Mucosa of stomach (tissue), 1 donor: ENCODE results near the gene GSTA5.
"Not testable (repeated sequence)": the region's sequence is repeated elsewhere in the genome, so short reads cannot be mapped to it uniquely, and the experiment has no call there.

ENCODE experiments used
- H3K27me3 ChIP-seq: one replicate; pipeline ENCODE4 v1.7.0; 2013; ENCODE audit warnings: mild to moderate bottlenecking, low read length; ENCODE audit not compliant: control insufficient read depth, insufficient read depth
- H3K36me3 ChIP-seq: one replicate; pipeline ENCODE4 v1.7.0; 2013; ENCODE audit warnings: low read length; ENCODE audit not compliant: control insufficient read depth, insufficient read depth
- H3K4me1 ChIP-seq: one replicate; pipeline ENCODE4 v1.7.0; 2013; ENCODE audit warnings: mild to moderate bottlenecking, low read length; ENCODE audit not compliant: control insufficient read depth, insufficient read depth
- H3K4me3 ChIP-seq: one replicate; pipeline ENCODE4 v1.7.0; 2013; ENCODE audit warnings: low read length
- H3K9ac ChIP-seq: one replicate; pipeline ENCODE4 v1.7.0; 2013; ENCODE audit warnings: mild to moderate bottlenecking, low read length, moderate library complexity
- H3K9me3 ChIP-seq: one replicate; pipeline ENCODE4 v1.7.0; 2013; ENCODE audit warnings: mild to moderate bottlenecking, low read length, moderate library complexity; ENCODE audit not compliant: control insufficient read depth
- donor health status: Pancreatic carcinoma.

Gene GSTA5

GRCh38 chr6:52802806-52803205, 37.8 kb downstream of the GSTA5 start:
- Histone ChIP-seq H3K4me1 (peaks cover 8% of the 10 kb centered on the region), H3K4me3 (no peak overlapping the region), H3K9ac (no peak overlapping the region)

DNA sequence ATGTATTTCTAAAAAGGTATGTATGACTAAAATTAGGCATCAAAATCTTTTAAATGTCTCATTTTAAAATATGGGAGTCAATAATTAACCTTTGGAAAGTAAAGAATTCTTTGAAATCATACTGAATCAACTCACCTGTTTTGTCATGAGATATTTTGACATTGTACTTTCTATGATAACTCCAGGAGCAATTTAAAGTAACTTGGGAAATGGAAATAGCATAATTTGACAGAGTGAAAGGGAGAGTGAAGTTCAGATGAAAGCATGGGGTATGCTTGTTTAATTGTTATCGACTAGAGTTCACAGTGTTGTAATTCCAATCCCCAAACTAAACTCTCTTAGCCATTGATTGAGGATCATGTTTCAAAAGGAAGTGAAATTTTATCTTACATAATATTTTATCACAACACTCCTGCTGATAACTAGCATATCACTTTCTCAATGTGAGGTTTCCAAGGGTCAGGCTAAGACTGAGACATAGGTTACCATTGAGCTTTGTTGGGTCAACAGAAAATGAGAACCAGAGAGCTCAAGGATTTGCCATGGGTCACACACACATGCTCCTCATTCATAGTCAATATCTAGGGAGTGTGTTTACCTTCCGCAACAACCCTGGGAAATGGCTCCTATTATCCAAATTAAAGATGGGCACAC, 39.3 kb downstream of the GSTA5 start:
- Histone ChIP-seq H3K27me3 (no peaks in the 10 kb centered on the region), H3K36me3 (no peaks in the 10 kb centered on the region), H3K9ac (no peak overlapping the region), H3K4me1 (peaks cover 8% of the 10 kb centered on the region), H3K9me3 (no peaks in the 10 kb centered on the region), H3K4me3 (no peak overlapping the region)

More at GRCh38 chr6:52802806-52803205, 37.8 kb downstream of the GSTA5 start:
- Histone ChIP-seq H3K9me3 (no peaks in the 10 kb centered on the region), H3K36me3 (no peaks in the 10 kb centered on the region), H3K27me3 (no peaks in the 10 kb centered on the region)

DNA sequence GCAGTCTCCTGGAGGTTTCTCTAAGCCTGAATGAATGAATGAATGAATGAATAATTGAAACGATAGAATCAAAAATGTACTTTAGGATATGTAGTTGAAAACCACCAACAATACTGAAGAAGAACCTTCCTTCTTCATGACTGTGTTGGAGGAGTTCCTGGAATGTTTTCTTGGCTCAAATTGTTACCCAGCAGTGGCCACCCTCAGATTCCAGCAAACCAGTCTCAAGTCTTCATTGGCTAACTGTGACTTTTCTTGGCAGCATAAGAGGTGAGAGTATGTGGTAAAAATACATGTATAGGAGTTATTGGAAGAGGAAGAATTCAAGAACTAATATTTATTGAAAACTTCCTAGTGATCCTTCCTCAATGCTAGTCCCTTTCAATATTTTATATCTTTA, 41.3 kb downstream of the GSTA5 start:
- H3K36me3 ChIP-seq, H3K4me1 ChIP-seq, H3K9me3 ChIP-seq, H3K4me3 ChIP-seq, H3K27me3 ChIP-seq, H3K9ac ChIP-seq: not testable (repeated sequence)

DNA sequence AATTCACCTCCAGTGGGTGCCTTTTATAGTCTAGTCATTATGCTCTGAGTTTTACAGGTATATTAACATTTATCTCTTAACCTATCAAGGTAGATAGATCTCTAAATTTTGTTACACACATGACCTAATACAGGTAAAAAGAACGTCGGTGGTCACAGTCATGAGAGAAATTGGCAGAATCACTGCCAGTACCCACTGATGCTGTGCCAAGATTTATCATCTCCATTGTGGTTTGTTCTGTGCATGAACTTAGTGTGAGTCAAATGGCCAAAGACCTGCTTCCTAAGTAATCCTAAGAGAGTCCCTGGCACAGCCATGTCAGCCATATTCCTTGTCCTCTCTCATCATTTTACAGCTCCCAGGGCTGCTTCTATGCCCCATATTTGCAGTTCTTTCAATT, 46.2 kb downstream of the GSTA5 start:
- not testable (repeated sequence) for H3K36me3 ChIP-seq, H3K27me3 ChIP-seq, H3K9ac ChIP-seq, H3K9me3 ChIP-seq, H3K4me1 ChIP-seq, H3K4me3 ChIP-seq

DNA sequence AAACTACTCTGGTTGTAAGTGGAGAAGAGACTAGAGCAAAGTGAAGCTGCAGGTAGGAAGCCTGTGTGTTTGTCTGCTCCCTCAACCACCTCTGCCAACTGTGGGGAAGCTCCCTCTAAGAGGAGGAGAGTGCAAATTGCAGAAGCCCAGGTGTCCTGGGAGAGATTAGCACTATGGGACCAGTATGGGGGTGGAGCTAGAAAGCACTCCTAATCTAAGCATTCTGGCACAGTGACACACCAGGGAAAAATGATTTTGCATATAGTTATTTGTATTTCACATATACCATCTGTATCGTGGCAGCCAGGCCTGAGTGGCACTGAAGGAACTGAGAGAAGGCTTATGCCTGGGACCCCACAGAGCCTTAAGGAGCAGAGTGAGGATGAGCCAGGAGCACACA, 49.8 kb downstream of the GSTA5 start:
- Histone ChIP-seq H3K4me3 (no peak overlapping the region), H3K27me3 (no peaks in the 10 kb centered on the region), H3K4me1 (peaks cover 21% of the 10 kb centered on the region), H3K9me3 (no peaks in the 10 kb centered on the region), H3K9ac (no peak overlapping the region), H3K36me3 (no peaks in the 10 kb centered on the region)

DNA sequence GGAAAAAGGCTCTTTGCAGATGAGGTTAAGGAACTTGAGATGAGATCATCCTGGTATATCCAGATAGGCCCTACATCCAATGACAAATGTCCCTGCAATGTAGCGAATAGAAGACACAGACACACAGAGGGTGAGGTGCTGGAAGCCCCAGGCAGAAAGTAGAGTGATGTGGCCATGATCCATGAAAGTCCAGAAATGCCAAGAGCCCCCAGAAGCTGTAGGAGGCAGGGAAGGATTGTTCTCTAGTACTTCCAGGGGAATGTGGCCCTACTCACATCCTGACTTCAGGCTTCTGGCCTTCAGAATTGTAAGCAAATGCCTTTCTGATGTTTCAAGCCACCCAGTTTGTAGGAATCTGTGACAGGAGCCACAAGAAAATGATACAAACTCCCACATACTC, 51.0 kb downstream of the GSTA5 start:
- H3K4me3 ChIP-seq, H3K9ac ChIP-seq, H3K9me3 ChIP-seq, H3K27me3 ChIP-seq, H3K36me3 ChIP-seq: not testable (repeated sequence)
- peaks cover 25% of the 10 kb centered on the region for H3K4me1 ChIP-seq

DNA sequence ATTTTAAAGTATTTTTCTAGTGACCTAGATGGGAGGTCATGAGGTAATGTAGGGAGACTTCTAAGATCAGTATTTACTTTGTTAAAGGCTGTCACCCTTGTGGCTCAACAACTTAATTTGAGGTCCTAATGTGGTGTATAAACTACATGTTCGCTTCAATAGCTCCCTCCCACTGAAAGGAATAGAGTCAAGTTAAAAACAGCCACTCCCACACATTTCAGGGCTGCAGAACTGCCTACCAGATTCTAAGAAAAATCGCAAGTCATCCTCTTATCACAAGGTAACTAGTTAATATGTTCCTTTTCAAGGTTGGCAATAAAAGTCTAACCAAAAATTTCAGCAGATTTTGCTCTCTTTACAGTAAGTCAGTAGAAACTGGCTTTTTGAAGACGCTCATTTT, 52.1 kb downstream of the GSTA5 start:
- no peak overlapping the region for H3K4me3 ChIP-seq
- no peaks in the 10 kb centered on the region for H3K9me3 ChIP-seq
- H3K36me3 ChIP-seq = no peaks in the 10 kb centered on the region
- no peak overlapping the region for H3K9ac ChIP-seq
- H3K4me1 ChIP-seq = peaks cover 25% of the 10 kb centered on the region
- H3K27me3 ChIP-seq = no peaks in the 10 kb centered on the region

DNA sequence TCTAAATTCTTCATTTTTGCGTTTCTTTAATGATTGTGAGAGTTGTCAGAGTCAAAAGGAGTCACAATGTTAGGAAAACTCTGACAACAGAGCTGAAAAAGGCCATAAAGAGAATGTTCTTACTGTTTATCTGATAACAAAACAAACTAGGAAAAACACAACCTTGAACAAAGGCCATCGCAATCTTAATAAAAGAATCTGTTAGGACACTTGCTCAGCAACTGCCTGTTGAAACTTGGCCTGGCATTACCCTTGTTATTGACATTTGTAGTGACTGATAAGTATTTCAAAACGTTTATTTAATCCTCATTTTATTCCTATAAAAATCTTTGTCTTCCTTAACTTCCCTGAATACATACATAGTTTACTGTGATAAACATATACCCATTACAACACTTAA, 52.7 kb downstream of the GSTA5 start:
- H3K9me3 ChIP-seq = no peaks in the 10 kb centered on the region
- no peaks in the 10 kb centered on the region for H3K27me3 ChIP-seq

GRCh38 chr6:52786249-52786956, 54.2 kb downstream of the GSTA5 start:
- Histone ChIP-seq H3K36me3 (no peaks in the 10 kb centered on the region), H3K4me3 (no peak overlapping the region), H3K4me1 (peaks cover 35% of the 10 kb centered on the region), H3K27me3 (no peaks in the 10 kb centered on the region), H3K9me3 (no peaks in the 10 kb centered on the region), H3K9ac (no peak overlapping the region)

More for the DNA sequence above, 52.7 kb downstream of the GSTA5 start:
- H3K9ac ChIP-seq = no peak overlapping the region
- no peaks in the 10 kb centered on the region for H3K36me3 ChIP-seq
- no peak overlapping the region for H3K4me3 ChIP-seq
- H3K4me1 ChIP-seq = peaks cover 30% of the 10 kb centered on the region

- not testable (repeated sequence) for H3K27me3 ChIP-seq, H3K4me3 ChIP-seq, H3K9ac ChIP-seq, H3K36me3 ChIP-seq, H3K9me3 ChIP-seq
- H3K4me1 ChIP-seq = peaks cover 19% of the 10 kb centered on the region
Measured at GRCh38 chr6:52782696-52783274, 57.8 kb downstream of the GSTA5 start.

DNA sequence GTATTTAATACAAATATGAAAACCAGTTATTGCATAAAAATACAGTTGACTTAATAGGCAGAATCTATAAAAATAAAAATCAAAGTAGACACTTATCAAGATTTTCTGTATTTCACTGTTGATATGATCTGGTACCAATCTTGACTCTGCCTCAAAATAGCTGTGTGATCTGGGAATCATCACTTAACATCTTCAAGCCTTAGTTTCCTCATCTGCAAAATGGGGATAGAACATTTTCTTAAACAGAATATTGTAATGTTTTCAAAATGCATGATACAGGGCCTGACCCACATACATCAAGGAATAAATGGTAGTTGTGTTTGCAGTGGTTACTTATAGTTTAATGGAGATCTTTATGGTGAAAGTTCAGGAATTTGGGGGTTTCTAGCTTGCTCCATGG, 58.4 kb downstream of the GSTA5 start:
- not testable (repeated sequence) for H3K27me3 ChIP-seq, H3K36me3 ChIP-seq, H3K9me3 ChIP-seq, H3K4me3 ChIP-seq, H3K9ac ChIP-seq
- H3K4me1 ChIP-seq = peaks cover 17% of the 10 kb centered on the region
